Colon (tissue), 2 donors: Measurements from ENCODE around the gene ALPP.
"Not testable (repeated sequence)": the region's sequence is repeated elsewhere in the genome, so short reads cannot be mapped to it uniquely, and the experiment has no call there.

ENCODE experiments used
- FAIRE-seq: peaks from 2 replicates; lab custom pipeline; 2012; peaks lifted over from hg19 to GRCh38; lab: Jason Lieb, UNC
- donor health status: control.
- donor health status: control.

ALPP gene

GRCh38 chr2:232341061-232341738, 37.4 kb upstream of the ALPP start:
- no peak for FAIRE-seq

- FAIRE-seq, result no peak
Observed at GRCh38 chr2:232341739-232342126, 36.8 kb upstream of the ALPP start.

GRCh38 chr2:232342635-232343565, 35.7 kb upstream of the ALPP start:
- no peak for FAIRE-seq

- no peak for FAIRE-seq
Observed at GRCh38 chr2:232343821-232344220, 34.7 kb upstream of the ALPP start.

GRCh38 chr2:232345251-232345650, 33.3 kb upstream of the ALPP start:
- FAIRE-seq, result no peak

GRCh38 chr2:232347369-232347768, 31.2 kb upstream of the ALPP start:
- FAIRE-seq, result no peak

- no peak for FAIRE-seq
Observed at GRCh38 chr2:232348936-232349335, 29.6 kb upstream of the ALPP start.

- no peak for FAIRE-seq
Observed at GRCh38 chr2:232349546-232349945, 29.0 kb upstream of the ALPP start.

GRCh38 chr2:232349946-232350635, 28.5 kb upstream of the ALPP start:
- FAIRE-seq, result no peak

- no peak for FAIRE-seq
Observed at GRCh38 chr2:232350804-232351685, 27.5 kb upstream of the ALPP start.

GRCh38 chr2:232351686-232352510, 26.7 kb upstream of the ALPP start:
- no peak for FAIRE-seq

GRCh38 chr2:232352511-232353091, 25.9 kb upstream of the ALPP start:
- FAIRE-seq, result no peak

GRCh38 chr2:232353096-232353495, 25.5 kb upstream of the ALPP start:
- FAIRE-seq, result no peak

GRCh38 chr2:232353660-232354059, 24.9 kb upstream of the ALPP start:
- FAIRE-seq, result no peak

GRCh38 chr2:232354069-232354468, 24.5 kb upstream of the ALPP start:
- FAIRE-seq, result no peak

- FAIRE-seq, result no peak
Observed at GRCh38 chr2:232361646-232362045, 16.9 kb upstream of the ALPP start.

- no peak for FAIRE-seq
Observed at GRCh38 chr2:232362174-232362900, 16.2 kb upstream of the ALPP start.

GRCh38 chr2:232363064-232363783, 15.3 kb upstream of the ALPP start:
- not testable (repeated sequence) for FAIRE-seq
